GM19193 (cell line): ENCODE measurements around the gene CYP3A7.

Experiments used
- POLR2A ChIP-seq: IDR thresholded peaks from 4 replicates; pipeline ENCODE4 v1.6.1; 2011; ENCODE audit not compliant: insufficient read depth, insufficient read length; ENCODE audit errors: extremely low read depth

Gene CYP3A7

DNA sequence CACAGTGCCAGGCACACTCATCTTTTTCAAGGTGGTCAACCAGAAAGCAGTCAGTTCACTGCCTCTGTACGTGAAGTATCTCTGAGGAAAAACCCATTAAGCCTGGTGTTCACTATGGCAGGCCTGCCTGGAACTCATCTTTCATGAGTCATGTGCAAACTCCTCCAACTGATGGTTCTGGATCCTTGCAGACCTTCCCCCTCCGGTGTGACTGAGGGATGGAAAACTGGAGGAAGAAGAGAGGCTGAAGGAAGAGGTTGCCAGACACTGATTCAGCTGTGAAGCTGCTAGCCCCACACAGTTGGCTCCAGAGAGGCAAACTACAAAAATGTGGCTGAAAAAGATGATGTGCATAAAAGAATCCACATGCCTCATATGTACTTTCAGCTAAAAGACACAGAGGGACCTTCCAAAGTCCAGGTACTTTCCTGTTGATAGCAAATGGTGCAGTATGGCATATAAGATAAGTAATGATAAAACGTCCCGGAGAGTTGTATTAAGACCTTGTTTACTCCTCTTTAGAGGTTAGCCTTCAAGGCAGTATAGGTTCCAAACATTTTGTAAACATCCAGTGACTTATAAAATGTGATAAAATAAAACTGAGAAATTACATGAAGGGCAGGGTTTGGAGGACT is 57.9 kb downstream of the CYP3A7 start:
- no peak for TF ChIP-seq POLR2A

DNA sequence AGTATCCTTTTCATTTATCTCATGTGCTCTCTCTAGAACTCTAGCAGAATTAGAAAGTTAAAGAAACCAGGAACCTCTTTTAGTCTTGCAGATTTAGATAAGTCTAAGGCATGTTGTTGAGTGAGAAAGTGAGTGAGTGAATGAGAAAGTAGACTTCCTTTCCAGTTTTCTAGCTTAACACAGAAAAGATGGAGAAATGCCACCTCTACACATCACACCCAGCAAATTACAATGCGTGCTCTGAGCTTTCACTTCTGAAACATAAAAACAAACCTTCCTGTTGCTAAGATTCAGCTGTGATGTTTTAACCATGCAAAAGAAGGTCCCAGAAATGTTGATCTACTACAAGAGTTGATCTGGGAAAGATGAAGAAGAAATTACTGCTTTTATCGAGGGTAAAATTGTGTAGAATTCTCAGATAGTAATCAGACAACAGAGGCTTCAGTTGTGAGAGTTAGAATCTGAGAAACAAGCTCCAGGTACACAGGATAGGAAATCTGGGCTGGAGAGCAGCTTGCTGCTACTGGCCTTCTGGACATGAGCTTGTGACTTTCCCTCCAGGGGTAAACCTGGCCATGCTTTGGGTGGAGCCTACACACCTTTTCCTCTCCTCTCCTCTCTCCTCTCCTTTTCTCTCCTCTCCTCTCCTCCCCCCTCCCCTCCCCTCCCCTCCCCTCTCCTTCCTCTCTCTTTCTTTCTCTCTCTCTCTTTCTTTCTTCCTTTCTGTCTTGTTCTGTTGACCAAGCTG is 59.8 kb downstream of the CYP3A7 start:
- TF ChIP-seq POLR2A, result no peak

DNA sequence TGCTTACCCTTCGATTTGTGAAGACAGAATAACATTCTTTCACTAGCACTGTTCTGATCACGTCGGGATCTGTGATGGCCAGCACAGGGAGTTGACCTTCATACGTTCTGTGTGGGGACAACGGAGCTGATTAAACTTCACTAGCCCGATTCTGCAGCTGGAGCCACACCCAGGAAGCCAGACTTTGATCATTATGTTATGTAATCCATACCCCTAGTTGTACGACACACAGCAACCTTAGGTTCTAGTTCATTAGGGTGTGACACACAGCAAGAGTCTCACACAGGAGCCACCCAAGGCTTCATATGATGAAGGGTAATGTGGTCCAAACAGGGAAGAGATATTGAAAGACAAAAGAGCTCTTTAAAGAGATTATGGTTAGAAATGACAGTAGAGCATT is 62.4 kb downstream of the CYP3A7 start:
- no peak for TF ChIP-seq POLR2A

DNA sequence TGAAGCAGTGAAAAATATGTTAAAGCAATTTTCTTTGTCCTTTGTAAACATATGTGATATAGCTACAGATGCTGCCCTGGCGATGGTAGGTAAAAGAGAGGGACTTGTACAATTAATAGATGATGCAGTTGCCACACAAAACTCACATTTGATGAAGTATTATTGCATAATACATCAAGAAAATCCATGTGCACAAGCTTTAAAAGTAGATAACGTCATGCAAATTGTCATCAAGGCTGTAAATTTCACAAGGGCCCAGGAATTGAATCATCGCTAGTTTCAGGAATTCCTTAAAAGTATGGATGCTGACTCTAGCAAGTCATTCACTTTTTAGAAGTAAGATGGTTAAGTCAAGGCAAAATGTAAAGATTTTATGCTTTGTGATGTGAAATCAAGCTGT is 65.2 kb downstream of the CYP3A7 start:
- TF ChIP-seq POLR2A, result no peak

DNA sequence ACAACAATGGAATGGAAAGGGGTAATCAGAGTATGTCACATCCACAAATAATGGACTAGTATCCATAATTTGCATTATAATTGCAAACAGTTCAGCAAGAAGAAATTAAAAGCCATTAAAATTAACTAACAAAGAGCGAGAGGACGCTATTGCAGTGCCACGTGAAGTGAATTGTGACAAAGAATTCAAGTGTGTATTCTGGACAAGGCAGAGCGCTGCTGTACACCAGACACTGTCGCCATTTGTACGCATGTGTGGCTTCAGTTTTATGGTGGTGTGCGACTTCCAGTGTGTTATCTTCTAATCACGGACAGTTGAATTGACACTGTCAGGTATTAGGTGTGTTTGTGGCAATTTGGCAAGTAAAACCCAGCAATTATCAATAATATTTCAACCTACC is 66.5 kb downstream of the CYP3A7 start:
- no peak for TF ChIP-seq POLR2A

DNA sequence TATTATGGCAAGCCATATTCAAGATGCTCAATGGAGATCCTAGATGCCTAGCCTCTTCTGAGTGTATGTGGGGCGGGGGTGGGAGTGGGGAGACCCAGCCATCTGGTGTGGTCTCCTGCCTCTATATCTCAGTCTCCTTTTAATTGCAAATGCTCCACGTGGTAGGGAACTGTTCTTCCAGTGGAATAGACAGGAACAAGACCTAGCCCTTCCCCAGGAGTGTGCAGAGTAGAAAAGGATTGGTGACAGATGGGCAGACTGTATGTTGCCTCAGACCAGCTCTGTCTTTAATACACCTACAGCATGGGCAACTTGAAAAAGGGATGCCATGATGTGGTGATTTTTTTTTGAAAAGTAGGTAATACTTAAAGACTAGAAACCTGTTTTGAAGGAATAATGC is 67.8 kb downstream of the CYP3A7 start:
- TF ChIP-seq POLR2A, result no peak

DNA sequence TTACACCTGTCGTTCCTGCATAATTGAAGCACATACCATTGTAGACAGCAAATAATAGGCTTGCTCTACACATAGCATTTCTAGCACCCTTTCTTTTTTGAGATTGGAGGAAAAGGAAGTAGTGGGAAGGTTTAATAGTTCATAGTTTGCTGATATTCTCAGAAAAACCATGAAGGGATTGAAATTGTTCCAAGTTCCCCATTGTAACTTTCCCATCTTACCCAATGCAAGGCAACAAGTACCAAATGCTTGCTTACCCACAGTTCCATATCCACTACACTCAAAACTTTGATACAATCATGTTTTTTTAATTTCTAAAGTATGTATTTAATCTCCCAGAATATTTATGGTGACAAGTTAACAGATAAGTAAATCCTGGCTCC is 69.0 kb downstream of the CYP3A7 start:
- TF ChIP-seq POLR2A, result no peak

DNA sequence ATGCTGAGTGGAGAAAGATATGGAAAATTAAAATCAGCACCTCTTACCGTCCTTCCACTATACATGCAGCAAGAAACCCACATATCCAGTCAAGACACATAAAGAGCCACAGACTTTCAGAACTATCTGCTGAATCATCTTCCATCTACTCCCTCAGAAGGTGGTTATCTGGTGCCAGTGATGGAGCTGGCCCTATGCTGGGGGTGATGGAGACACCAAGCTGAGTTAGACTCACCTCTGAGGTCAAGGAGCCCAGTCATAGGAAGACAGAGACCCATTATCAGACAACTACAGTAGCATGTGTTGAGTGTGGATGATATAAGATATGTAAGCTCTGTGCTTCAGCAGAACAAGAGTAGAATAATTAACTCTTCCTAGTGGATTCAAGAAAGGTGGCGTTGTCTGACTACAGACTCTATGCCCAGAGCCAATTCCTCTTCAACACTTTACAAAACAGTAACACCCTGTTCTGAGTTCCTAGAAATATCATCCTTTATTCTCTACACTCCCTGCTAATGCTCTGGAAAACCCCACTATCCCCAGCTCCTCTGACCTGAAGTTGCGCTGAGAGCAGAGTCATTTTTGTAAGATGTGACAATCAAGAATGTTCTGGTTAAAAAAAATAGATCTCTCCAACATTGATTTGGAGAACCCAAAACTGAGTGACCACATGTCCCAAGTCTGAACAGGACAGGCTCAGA is 69.5 kb downstream of the CYP3A7 start:
- no peak for TF ChIP-seq POLR2A
